GM04504 (cell line): ENCODE data around the gene TSC22D2.

ENCODE experiments used
- DNase-seq: peaks from one replicate; pipeline ENCODE4 v3.0.0-alpha.2; 2012; ENCODE audit warnings: low read depth

TSC22D2 gene

DNA sequence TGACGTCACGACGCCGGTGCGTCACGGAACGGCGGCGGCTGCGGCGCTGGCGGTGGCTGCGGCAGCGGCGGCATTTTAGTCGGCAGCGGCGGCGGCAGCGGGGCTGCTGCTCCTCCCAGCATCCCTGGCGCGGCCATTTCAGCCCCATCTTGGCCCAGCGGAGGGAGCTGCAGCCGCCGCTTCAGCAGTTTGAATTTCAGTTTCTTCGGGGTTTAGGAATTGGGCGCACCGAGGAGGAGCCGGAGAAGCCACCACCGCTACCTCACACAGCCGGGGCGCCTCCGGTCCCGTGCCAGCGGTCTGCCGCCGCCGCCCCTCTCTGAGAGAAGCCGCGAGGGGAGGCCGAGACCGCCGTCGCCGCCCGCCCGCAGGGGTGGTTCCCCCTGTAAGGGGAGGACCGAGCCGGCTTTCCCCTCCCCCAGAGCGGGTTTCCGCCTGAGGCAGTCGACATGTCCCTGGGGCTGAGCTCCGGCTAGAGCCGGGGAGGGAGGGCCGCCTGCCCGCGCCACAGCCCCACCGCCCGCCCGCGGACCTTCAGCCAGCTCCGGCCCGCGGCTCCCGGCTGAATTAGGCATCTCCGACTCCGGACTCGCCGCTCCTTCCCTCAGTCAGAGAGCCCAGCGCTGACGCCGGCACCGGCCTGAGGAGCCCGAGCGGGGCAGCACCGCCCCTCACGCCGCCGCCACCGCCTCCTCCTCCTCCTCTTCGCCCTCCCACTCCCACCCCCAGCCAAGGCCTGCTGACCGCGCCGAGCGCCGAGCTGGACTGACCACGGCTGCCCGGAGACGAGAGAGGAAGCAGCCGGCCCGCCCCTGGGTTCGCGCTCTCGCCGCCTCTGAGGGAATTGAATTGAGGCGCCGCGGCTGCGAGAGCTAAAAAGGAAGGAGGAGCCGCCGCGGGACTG, at the start of gene TSC22D2:
TSC22D2 (plus strand) TSS at position 78 of the 904 bp plus-strand sequence. CDS start 1,053 bp downstream, outside the sequence.
- peak; percentile 85 for DNase-seq

DNA sequence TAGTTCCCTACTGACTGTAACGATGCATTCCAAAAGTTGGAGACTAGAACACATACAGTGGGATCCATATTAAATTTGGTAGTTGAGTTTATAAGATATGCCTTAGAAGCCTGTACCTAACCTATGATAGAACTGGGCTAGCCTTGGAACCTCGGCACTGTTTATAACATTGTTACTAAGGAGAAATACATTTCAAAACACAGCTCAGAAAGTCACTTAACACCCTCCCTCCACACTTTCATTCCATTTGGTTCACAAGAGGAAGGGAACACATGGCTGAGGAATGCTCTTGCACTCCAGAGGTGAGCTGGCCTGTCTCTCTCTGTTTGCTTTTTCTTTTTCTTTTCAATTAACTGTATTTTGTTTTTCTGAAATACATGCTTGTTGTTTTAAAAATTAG, 48.7 kb upstream of the TSC22D2 start:
- DNase-seq = no peak

DNA sequence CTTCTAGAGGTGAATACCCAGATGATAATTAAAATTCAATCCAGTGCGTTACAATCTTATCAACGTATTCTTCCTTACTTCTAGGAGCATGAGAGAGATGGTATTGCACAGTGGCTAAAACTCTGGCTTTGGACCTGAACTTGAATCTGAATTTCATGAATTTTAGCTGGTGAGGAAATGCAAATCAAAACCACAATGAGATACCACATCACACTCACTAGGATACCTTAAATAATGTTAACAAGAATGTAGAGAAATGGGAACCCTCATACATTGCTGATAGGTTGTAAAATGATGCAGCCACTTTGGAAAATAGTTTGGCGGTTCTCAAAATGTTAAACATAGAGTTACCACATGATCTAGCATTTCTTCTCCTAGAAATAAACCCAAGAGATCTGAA, 47.1 kb upstream of the TSC22D2 start:
- DNase-seq = no peak

GRCh38 chr3:150362515-150363302, 45.4 kb upstream of the TSC22D2 start:
- DNase-seq = no peak

GRCh38 chr3:150363420-150363819, 44.7 kb upstream of the TSC22D2 start:
- DNase-seq = no peak

DNA sequence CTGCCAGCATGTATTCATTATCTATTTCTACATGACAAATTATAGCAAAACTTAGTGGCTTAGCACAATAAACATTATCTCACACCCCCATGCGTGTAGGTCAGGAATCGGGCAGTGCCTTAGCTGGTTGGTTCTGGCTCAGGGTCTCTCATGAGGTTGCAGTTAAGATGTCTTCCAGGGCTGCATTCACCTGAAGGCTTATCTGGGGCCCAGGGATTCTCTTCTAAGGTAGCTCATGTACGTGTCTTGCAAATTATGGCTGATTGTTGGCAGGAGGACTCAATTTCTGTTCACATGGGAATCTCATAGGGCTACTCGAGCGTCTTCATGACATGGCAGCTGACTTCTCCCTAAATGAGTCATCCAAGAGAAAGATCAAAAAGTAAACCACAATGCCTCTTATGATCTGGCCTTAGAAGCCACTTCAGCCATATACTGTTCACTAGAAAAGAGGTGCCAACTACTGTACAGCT, 42.9 kb upstream of the TSC22D2 start:
- DNase-seq = no peak

- no peak for DNase-seq
Observed at GRCh38 chr3:150367757-150368156, 40.3 kb upstream of the TSC22D2 start.

DNA sequence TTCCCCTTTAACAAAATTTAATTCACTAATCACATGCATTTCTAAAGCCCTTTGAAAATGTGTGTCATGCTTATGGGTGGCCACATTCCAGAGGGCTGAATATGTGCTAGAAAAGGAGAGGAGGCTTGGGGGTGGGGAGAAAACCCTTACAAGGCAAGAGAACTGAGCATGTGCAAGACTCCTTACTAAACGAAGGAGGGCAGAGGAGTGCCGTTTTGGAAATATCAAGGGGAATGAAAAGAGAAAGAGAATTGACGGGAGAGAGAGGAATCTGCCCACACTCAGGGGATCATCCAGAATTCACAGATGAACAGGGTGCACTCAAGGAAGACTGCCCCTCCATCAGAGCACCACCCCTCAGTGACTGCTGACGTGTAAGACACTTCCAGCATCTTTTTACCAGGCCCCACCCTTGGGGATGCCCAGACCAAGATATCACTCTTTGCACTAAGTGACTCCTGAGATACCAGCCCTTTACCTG, 37.9 kb upstream of the TSC22D2 start:
- DNase-seq = peak; percentile 94

GRCh38 chr3:150370999-150371398, 37.1 kb upstream of the TSC22D2 start:
- DNase-seq = no peak

- DNase-seq = peak; percentile 97
Observed at GRCh38 chr3:150371741-150372254, 36.3 kb upstream of the TSC22D2 start.

DNA sequence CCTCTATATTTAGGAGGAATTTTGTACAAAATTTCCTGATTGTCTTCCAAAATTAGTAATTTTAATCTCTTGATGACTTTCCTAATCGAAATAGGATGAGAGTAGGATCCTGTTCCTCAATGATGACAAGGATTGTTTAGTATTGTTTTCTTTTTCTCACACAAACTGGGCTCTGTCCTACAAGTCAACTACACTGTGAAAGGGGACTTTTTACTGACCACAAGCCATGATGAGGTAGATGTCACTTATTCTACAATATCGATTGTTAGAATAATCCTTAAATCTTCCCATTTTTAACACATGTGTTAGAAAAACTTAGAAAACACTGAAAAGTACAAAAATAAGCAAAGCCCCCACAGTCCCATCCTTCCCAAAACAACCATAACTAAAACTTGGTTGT, 35.8 kb upstream of the TSC22D2 start:
- DNase-seq = no peak

DNA sequence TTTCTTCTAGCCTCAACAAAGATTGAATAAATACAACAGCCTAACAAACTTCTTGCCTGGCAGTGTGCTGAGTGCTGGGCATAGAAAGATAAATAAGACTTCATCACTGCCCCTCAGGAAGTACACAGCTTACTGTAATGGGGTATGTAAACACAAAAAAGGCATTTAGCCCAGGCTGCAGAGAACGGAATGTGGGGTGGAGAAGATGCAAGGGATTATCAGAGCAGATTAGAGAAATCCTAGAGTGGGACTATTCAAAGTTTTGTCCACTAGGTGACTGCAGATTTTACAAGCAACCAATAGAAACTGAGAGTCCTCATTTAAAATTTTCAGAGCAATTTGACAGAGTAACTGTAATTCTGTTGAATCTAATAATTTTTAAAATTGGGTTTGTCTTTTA, 35.4 kb upstream of the TSC22D2 start:
- no peak for DNase-seq

DNA sequence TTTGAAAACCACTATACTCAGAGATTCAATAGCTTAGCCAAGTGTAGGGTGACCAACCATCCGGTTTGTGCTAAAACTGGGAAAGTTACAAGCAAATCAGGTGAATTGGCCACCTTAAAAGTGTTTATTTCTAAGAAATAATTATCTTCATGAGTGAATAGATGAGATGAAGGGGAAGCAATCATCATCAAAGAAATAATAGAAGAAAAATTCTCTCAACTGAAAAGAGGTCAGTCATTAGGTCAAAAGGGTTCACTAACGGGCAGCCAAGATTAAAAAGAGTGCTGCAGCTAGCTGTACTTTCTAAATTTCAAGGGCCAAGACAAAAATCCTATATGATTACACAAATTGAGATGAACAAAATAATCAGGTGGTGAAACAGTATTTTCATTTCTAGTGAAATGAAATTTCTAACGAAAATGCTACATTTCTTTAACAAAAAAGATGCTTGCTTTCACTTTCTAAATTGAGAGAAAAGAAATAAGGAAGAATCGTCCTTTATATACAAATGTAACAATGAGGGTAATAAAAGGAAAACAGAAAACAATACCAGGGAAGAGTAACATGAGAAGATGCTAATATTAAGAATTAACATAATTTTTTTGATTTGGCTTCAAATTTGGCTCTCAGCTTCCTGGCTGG, 34.7 kb upstream of the TSC22D2 start:
- DNase-seq = no peak

GRCh38 chr3:150374975-150375374, 33.1 kb upstream of the TSC22D2 start:
- no peak for DNase-seq

GRCh38 chr3:150376001-150376848, 31.9 kb upstream of the TSC22D2 start:
- peak; percentile 72 for DNase-seq

- no peak for DNase-seq
Observed at GRCh38 chr3:150377601-150378300, 30.3 kb upstream of the TSC22D2 start.

GRCh38 chr3:150378301-150378748, 29.8 kb upstream of the TSC22D2 start:
- DNase-seq = no peak

DNA sequence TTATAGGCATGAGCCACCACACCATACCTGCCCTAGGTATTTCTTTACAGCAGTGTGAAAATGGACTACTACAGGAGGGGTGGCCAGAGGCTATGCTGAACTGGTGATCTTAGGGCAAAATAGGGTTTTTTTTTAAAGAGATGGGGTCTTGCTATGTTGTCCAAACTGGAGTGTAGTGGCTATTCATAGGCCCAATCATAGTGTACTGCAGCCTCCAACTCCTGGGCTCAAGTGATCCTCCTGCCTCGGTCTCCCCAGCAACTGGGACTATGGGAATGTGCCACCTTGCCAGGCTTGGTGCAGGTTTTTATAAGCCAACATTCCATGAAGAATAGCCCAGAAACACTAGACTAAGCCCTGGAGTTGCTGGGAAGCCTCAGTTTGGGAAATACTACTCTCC, 28.6 kb upstream of the TSC22D2 start:
- DNase-seq = no peak

DNA sequence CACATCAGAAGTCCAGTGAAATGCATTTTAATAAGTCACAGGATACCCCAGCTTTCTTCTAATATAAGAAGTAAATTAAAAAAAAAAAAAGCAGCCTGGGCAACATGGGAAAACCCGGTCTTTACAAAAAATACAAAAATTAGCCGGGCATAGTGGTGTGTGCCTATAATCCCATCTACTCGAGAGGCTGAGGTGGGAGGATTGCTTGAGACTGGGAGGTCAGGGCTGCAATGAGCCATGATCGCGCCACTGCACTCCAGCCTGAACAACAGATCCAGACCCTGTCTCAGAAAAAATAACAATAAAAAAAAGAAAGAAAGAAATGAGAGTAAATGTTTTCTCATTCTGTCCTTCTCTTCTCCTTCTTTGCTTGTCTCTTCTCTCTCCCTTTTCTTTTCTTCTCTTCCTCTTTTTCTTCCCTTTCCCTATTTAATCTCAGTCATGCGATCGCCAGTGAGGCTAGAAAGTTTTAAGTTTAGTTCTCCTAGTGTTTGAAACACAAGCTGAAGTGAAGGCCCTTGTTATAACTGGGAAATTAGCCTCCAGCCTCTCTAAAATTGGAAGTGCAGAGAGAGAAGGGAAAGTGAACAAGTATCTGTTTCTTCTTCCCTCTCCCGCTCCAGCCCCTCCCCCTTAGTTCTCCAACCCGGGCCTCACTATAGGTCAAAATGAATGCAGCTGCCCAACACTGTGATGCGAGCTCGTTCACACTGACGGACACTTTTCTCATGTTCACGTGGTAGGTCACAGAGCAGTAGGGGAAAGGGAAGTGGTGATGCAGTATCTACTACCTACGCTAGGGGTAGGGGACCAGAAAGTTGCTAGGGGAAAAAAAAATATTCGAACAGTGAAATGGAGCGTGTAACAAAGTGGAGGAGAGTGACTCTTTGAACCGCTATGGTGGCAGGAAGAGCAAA, 23.5 kb upstream of the TSC22D2 start:
- no peak for DNase-seq
